Articular chondrocyte of knee joint (primary cell): ENCODE measurements around the gene CDC42EP1. TPM values are rescaled to one million over a fixed set of nuclear protein-coding genes. Genes with fewer than 3 reads are reported as not detected.

Experiments
- small RNA-seq: library from RNA; depleted of rRNA; stranded (forward); fragments of <200 nt; gene quantifications from one replicate; pipeline ENCODE3, GENCODE V24; 2012
- total RNA-seq: library from RNA; depleted of rRNA; stranded (reverse); fragments of >200 nt; gene quantifications from 2 replicates; pipeline ENCODE4 v1.2.3, GENCODE V29; 2012

CDC42EP1 gene, protein sequence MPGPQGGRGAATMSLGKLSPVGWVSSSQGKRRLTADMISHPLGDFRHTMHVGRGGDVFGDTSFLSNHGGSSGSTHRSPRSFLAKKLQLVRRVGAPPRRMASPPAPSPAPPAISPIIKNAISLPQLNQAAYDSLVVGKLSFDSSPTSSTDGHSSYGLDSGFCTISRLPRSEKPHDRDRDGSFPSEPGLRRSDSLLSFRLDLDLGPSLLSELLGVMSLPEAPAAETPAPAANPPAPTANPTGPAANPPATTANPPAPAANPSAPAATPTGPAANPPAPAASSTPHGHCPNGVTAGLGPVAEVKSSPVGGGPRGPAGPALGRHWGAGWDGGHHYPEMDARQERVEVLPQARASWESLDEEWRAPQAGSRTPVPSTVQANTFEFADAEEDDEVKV
- total RNA-seq: 25.0 and 30.8 TPM in 2 replicates

DNA sequence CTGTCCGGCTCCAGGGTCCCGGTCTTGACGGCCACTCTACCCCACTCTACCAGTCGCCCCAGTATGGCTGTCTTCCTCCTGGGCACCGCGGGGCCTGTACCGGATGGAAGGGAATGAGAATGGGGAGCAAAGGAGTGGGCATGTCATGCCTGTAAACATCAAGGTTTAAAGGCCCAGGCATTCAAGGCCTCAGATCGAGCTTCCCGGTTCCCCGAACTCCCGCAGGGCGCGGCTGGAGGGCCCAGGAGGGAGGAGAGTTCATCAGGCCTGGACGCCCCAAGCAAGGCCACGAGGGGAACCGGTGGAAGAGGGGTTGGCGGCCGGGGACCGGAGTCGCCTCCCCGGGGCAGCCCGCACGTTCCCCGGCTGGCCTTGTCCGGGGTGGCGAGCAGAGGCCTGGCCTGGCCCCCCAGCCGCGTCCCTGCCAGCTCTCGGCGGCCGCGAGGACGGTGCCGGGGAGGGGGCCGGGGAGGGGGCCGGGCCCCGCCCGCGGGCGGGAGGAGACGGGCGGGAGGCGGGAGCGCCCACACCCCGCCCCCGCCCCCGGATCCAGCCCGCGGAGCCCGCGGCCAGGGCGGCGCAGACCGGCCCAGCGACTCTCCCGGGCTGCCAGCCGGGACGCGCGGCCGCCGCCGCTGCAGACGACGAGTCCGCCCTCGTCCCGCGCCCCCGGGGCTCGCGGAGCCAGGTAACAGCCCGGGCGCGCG, at the start of gene CDC42EP1:
TSS of gene CDC42EP1 (plus strand) at position 580 of the 707 bp plus-strand sequence. CDS start 5,870 bp downstream, outside the sequence.

DNA sequence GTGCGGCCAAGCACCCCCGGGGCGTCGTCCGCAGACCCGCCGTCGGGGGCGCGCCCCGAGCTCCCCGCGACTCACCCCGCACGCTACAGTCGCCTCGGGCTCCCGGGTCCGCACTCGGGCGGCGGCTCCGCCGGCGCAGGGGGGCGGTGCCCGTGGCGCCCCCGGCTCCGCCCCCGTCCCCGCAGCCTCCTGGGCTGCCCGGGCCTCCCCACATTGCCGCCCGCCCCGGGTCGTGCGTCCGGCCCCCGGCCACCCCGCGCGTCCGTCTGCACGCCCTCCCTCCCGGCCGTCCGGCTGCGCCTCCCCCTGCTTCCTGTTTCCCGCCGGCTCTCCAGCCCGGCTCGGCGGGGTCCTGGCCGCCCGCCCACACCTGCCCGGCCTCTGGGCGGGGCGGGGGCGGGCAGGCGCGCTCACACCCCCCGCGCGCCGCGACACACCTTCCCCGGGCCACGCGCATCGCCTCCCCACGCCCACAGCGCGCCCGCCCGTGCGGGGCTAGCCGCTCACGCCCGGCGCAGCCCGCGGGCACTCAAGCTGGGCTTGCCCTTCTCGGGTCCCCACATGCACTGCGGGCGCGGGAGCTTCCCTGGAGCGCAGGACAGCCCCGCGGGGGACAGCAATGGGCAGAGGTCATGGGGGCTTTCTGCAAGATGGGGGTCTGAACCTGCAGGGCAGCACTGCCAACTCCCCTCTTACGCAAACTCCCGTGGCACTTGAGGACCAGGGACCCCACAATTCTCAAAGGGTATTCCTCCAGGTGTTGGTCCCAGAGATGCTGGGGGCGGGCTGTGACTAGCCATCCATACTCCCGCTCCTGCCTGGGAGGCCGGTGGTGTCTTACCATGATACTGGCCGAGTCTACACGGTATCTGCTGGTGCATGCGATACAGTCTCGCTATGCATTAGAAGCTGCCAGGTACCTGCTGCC, 40.7 kb upstream of the CDC42EP1 start, which contains the start of gene CARD10:
TSS of gene CARD10 (minus strand) at position 148 of the 928 bp plus-strand sequence. CDS start 215 bp downstream, outside the sequence.

DNA sequence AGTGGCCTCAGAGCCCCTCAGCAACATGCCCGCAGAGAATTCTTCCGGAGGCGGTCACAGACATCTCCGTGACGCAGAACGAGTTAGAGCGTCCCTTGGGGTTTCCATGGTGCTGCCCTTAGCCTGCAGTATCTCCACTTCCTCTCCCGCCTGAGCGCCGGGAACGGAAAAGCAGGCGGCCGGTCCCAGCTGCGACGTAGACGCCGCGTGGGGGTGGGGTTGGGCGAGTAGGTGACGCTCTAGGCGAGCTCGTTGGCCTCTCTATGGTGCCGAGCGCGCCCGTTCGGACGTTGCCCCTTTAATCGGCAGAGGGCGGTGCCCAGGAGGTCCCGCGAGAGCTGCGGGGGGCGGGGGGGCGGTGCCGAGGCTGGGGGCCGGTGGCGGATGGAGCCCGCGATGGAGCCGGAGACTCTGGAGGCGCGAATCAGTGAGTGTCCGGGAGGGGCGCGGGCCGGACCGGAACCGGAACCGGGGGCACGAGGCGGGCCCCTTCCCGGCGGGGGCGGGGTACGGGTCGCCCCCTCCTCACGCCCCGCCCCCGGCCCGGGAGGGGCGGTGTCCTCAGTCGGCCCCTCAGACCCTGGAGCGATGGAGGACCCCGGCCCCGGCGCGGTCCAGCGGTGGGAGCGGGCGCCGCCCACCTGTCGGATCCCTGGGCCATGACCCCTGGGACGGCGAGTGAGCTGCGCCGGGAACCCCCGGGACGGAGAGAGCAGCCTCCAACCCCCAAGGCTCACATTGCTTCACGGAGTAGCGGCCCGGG, 48.4 kb downstream of the CDC42EP1 start, which contains the start of gene GGA1:
TSS of gene GGA1 (plus strand) at position 358 of the 763 bp plus-strand sequence. CDS start at position 385, 27 bp downstream.

Small RNA genes within 50 kb of the gene (small RNA-seq; reads per million reads assigned to genes)
- not detected for gene RF00017

Other genes with a start within 250 kb of the CDC42EP1 start
- 0.11 and 0.13 TPM in 2 replicates for gene ELFN2, start 133.0 kb upstream of the CDC42EP1 start, total RNA-seq
- gene MFNG, start 74.1 kb upstream of the CDC42EP1 start, total RNA-seq: 0.39 and 0.86 TPM in 2 replicates
- gene CARD10, start 41.1 kb upstream of the CDC42EP1 start, total RNA-seq: 13.1 and 16.5 TPM in 2 replicates
- gene LGALS2, start 19.6 kb downstream of the CDC42EP1 start, total RNA-seq: not detected in 2 replicates
- 26.6 and 31.5 TPM in 2 replicates for gene GGA1, start 48.4 kb downstream of the CDC42EP1 start, total RNA-seq
- gene SH3BP1, start 79.2 kb downstream of the CDC42EP1 start, total RNA-seq: 1.1 and 1.6 TPM in 2 replicates
- 3.5 and 3.8 TPM in 2 replicates for gene PDXP, start 98.2 kb downstream of the CDC42EP1 start, total RNA-seq
- gene LGALS1, start 115.2 kb downstream of the CDC42EP1 start, total RNA-seq: 3,419 and 3,883 TPM in 2 replicates
- gene NOL12, start 125.9 kb downstream of the CDC42EP1 start, total RNA-seq: 12.0 and 15.5 TPM in 2 replicates
- gene TRIOBP, start 136.6 kb downstream of the CDC42EP1 start, total RNA-seq: 77.6 and 83.2 TPM in 2 replicates
- gene GCAT, start 247.5 kb downstream of the CDC42EP1 start, total RNA-seq: 18.9 and 23.9 TPM in 2 replicates